ENCODE data around the gene LRRC4B.
"Not testable (repeated sequence)": the region's sequence is repeated elsewhere in the genome, so short reads cannot be mapped to it uniquely, and the experiment has no call there.

The LRRC4B gene

DNA sequence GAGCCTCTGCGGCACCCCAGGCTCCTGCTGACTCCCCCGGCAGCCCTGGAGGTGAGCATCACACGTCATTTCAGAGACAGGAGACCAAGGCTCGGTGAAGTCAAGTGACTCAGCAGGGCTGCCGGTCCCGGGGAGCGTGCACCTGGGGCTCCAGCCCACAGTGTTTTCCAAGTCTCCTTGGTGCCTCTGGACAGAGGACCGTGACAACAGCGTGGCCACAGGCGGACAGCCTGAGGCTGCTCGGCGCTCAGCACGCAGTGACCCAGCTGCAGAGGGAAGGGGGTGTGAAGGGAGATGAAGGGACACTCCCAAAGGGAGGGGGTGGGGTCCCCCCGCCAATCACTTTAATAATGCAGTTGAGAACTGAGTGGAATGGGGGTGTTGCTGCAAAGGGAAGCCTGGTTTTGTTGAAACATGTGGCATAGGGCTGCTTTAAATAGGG is 37.0 kb downstream of the LRRC4B start:
- DNase-seq (ENCODE audit: low read depth in 2 of 2, low spot score in 1 of 2) = no peak

DNA sequence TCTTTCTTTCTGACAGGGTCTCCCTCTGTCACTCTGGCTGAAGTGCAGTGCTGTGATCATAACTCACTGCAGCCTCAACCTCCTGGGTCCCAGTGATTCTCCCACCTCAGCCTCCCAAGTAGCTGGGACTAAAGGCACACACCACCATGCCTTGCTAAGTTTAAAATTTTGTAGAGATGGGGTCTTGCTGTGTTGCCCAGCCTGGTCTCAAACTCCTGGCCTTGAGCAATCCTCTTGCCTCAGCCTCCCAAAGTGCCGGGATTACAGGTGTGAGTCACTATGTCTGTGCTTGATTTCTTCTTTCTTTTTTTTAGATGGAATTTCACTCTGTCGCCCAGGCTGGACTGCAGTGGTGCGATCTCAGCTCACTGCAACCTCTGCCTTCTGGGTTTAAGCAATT is 40.2 kb downstream of the LRRC4B start:
- not testable (repeated sequence) for DNase-seq (ENCODE audit: low read depth in 2 of 2, low spot score in 1 of 2)

DNA sequence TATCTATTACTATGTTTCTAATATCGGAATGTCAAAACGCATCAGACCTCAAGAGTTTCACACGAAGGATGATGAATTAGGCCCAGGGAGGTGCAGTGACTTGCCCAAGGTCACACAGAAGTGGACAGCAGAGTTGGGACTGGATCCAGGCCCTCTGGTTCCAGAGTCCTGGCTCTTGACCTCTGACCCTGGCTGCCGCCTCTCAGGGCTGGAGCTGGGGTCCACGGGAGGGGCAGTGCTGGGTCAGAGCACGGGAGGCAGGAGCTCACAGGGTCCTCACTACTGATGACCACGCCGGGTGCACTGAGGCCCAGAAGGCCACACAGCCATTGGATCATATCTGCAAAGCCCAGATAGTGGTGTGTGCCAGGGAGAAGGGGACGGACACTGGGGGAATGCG is 45.4 kb downstream of the LRRC4B start:
- DNase-seq (ENCODE audit: low read depth in 2 of 2, low spot score in 1 of 2) = no peak

DNA sequence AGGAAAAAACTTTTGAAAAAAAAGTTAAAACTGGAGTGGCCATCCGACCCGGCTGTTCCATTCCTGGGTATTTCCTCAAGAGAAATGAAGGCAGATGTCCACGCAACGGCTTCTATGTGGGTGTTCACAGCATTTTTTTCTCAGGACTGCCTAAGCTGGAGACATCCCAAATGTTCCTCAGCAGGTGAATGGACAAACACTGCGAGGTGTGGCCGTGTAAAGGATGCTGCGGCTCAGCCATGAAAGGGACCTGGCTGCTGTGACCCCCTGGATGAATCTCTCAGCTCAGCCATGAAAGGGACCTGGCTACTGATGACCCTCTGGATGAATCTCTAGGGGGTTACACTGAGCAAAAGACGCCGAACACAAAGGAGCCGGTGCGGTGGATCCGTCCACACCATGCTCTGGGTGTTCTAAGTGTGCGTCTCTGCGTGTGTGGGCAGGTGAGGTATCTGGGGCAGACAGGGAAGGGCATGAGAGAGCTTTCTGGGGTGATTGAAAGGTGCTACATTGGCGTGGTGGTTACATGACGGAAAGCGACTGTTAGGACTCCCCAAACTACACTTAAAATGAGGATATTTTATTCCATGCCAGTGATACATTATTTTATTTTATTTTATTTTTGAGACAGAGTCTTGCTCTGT is 47.3 kb downstream of the LRRC4B start:
- no peak for DNase-seq (ENCODE audit: low read depth in 2 of 2, low spot score in 1 of 2)

DNA sequence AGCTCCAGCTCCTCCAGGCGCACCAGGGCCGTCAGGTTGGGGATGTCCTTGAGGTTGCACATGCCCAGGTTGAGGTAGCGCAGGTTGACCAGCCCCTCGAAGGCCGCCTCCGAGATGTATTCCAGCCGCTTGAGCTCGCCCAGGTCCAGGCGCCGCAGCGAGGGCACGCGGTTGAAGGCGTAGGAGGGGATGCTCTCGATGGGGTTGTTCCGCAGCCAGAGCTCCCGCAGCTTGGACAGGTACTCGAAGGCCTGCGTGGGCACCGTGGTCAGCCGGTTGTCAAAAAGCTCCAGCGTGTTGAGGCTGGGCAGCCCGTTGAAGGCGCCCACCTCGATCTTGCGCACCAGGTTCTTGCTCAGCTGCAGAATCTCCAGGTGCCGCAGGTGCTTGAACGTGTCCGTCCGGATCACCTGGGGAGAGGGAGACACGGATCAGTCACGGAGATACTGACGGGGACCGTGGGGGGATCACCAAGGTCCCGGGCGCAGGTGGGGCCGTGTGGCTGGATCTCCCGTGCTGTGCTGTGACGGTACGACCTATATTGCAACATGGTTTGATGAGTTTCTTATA is 49.1 kb downstream of the LRRC4B start:
- no peak for DNase-seq (ENCODE audit: low read depth in 2 of 2, low spot score in 1 of 2)

DNA sequence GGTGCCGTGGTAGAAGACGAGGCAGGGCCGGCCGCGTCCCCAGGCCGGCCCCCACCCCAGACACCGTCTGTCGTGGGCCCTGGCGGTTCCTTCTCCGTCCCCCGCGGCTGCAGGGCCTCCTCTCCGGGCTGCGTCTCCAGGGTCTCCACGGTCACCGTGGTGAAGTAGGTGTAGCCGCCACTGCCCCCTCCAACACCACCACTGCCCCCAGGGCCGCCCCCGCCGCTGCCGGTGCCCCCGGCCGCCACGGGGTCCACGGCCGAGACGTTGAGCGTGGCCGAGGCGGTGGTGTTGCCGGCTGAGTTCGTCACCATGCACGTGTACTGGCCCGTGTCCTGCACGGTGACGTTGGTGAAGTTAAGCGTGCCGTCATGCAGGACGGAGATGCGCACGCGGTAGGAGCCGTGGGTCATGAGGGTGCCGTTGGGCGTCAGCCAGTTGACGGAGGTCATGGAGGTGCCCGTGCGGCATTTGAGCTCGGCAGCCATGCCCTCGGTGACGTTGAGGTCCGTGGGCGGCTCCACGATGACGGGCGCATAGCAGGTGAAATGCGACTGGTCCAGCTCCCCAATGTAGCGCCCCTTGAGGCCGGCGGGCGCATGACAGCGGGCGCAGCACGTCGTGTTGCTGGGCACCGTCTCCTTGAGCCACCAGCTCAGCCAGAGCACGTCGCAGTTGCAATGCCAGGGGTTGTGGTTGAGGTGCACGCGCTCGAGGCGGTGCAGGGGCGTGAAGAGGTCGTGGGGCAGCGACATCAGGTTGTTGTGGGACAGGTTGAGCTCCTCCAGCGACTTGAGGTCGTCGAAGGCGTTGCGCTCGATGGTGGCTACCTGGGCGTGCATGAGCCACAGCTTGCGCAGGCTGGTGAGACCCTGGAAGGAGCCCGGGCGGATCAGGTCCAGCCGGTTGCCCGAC is 49.9 kb downstream of the LRRC4B start:
- no peak for DNase-seq (ENCODE audit: low read depth in 2 of 2, low spot score in 1 of 2)

GRCh38 chr19:50517704-50518075 is 50.5 kb downstream of the LRRC4B start:
- DNase-seq (ENCODE audit: low read depth in 2 of 2, low spot score in 1 of 2) = no peak

- no peak for DNase-seq (ENCODE audit: low read depth in 2 of 2, low spot score in 1 of 2)
Observed at GRCh38 chr19:50516964-50517703, 51.1 kb downstream of the LRRC4B start.

GRCh38 chr19:50516456-50516855 is 51.8 kb downstream of the LRRC4B start:
- no peak for DNase-seq (ENCODE audit: low read depth in 2 of 2, low spot score in 1 of 2)

DNA sequence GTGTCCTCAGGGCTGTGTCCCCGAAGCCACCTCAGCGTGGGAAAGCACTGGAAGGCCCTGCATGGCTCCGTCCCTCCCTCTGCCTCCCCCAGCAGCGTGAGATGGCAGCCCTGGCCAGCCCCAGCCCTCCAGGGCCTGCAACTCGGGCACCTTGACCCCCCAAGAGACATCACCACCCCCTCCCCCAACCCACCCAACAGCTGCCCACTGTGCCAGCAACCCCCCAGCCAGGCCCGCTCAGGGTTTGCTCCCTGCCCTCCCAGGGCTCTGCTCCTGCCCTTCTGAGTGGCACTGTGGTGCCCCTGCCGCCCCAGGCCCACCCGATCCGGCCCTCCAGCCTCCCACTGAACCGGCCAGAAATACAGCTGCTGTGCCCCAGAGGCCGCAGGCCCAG is 53.1 kb downstream of the LRRC4B start:
- no peak for DNase-seq (ENCODE audit: low read depth in 2 of 2, low spot score in 1 of 2)

- no peak for DNase-seq (ENCODE audit: low read depth in 2 of 2, low spot score in 1 of 2)
Observed at GRCh38 chr19:50514346-50515167, 53.7 kb downstream of the LRRC4B start.

DNA sequence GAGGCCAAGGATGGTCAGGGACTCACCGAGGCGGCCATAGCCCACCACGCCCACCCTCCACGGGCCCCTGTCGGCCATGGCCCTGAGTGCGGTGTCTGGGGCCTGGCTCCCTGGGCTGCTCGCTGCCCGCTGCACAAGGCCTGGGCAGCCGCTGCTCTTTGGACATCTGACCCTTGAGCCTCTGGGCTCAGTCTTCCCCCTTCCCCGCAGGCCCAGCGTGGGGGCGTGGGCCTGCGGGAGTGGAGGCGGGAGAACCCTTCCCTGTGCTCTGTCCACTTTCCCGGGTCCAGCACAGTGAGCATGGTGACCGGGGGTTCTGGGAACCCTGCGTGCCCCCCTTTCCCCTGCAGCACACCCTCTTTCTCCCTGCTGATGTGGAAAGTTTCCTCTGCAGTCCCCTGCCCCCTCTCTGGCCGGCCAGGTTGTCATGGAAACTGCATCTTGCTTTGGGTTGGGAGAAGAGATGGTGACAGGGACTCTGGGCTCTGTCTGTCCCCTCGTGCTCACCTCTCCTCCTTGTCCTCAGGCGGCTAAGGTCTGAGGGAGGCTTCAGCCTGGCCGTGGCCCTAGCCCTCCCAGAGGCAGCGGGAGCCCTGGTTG is 54.4 kb downstream of the LRRC4B start, which contains the start of gene ASPDH:
ASPDH (minus strand) TSS at position 168 of the 600 bp plus-strand sequence; CDS start at position 78, 90 bp downstream.
- no peak for DNase-seq (ENCODE audit: low read depth in 2 of 2, low spot score in 1 of 2)

- no peak for DNase-seq (ENCODE audit: low read depth in 2 of 2, low spot score in 1 of 2)
Observed at GRCh38 chr19:50512999-50513745, 55.1 kb downstream of the LRRC4B start.

GRCh38 chr19:50512112-50512998 is 55.9 kb downstream of the LRRC4B start:
- no peak for DNase-seq (ENCODE audit: low read depth in 2 of 2, low spot score in 1 of 2)

DNA sequence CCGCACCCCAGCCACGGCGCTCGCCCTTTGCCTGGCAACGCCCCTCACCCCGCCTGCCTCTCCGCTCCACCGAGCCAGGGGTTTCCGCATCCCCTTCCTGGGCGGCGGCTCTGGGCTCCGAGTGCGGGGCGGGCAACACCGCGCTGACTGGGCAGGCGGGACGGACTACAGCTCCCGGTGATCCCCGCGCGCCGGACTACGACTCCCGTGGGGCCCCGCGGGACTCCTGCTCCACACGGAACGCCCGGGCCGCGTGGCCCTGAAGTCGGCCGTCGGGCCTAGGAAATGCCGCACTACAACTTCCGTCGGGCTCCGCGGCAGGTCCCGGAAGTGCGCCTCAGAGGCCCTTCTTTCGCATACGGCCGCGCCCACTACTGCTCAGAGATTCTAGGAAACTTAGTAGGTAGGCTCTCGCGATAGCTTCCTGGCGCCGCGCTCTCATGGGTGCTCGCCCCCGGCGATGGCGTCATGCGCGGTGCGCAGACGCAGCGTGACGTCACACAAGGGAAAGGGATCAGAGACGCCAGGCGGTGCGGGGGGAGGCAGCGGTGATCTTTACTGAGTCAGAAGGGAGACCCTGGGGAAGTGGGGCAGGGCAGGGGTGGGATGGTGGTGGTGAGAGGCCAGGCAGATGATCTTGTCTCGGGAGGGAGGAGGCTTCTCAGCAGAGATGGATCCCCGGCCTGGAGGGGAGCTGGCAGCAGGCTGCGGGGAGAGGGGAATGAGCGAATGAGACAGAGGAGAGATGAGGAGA is 57.0 kb downstream of the LRRC4B start, which contains the start of gene JOSD2:
JOSD2 (minus strand) TSS at position 123 of the 754 bp plus-strand sequence. CDS start 760 bp downstream, outside the sequence.
- peak; percentile 92 for DNase-seq (ENCODE audit: low read depth in 2 of 2, low spot score in 1 of 2)

DNA sequence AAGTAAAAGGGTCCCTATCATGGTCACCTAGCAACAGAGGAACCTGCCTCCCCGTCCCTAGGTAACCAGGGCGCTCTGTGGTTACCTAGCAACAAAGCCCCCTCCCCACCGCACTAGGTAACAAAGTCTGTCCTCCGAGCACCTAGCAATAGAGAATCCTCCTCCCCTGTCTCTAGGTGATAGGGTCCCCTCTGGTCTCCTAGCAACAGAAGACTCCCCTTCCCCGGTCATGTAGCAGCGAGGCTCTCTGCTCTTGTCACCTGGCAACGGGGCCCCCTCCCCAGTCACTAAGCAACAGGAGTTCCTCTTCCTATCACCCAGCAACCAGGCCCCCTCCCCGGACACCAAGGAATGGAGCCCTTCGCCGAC is 57.6 kb downstream of the LRRC4B start:
- no peak for DNase-seq (ENCODE audit: low read depth in 2 of 2, low spot score in 1 of 2)

DNA sequence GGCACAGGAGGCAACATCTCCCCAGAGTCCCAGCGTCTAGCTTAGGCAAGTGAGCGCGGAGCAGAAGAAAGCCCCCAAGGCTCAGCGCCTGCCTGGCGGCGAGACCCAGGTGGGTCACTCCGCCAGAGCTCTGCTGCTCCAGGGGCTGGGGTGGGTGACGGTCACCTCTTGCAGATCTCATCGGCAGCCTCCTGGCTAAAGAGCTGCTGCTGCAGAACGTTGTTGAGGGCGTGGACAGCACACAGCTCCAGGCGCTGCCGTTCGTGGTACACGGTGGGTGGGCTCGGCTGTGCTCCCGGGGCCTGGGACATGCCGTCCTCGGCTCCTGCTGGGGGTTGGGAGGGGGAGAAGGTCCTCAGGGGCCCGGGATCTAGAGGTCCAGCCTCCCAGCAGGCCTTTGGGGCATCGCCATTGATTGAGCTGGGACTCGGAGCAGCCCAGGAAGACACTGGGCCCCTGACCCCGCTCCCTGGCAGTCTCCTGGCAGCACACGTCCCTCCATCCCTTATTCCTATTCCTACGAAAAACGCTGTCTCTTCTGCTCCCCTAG is 58.0 kb downstream of the LRRC4B start:
- DNase-seq (ENCODE audit: low read depth in 2 of 2, low spot score in 1 of 2) = no peak
